AG04449 (cell line): ENCODE measurements around the gene COL23A1.

Experiments
- CTCF ChIA-PET: fragments of 350-600 bp; formaldehyde crosslinking; extraction: SDS; loops from one replicate; lab custom pipeline; 2021; ENCODE audit warnings: antibody characterized with exemption; lab: Yijun Ruan, JAX
- POLR2A ChIA-PET: fragments of 400-600, 350-600 bp; formaldehyde crosslinking; extraction: SDS; loops from one replicate; lab custom pipeline; 2020; ENCODE audit warnings: antibody characterized with exemption, inconsistent platforms; lab: Yijun Ruan, JAX
- DNase-seq: peaks from one replicate; pipeline ENCODE4 v3.0.0-alpha.2; 2010; ENCODE audit warnings: low read depth, low spot score
- H3K4me3 ChIP-seq: 2 replicates; pipeline ENCODE4 v1.5.1; 2011; ENCODE audit warnings: low read depth, mild to moderate bottlenecking, control low read depth, low read length
- TF ChIP-seq, protein P1 (sequence below): IDR thresholded peaks from one replicate; pipeline ENCODE4 v1.5.1; 2011; ENCODE audit warnings: mild to moderate bottlenecking, moderate library complexity, low read length, control low read depth, inconsistent platforms; ENCODE audit not compliant: insufficient read depth; ENCODE audit errors: missing control alignments

COL23A1 gene

DNA sequence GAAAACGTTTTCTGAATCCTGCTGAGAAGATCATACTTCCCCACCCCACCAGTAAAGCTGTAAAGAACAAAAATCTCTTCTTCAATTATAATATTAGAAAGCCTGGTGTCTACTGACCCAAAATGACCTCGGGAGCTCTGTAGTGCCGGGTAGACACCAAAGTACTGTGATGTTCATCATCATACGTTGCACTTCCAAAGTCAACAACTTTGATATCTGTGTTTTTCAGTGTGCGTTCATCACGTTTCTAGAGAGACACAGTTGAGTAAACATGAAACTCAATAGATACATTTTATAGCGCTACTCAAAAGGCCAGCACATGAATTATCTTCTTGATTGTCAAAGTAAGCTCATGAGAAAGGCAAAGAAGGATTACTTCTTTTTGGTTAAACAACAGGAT, 22.1 kb upstream of the COL23A1 start:
- DNase-seq, result no peak
- no peak overlapping the region for H3K4me3 ChIP-seq
- CTCF ChIA-PET, result interaction anchor here (1.2 kb wide), 1 partner anchor 11 kb away, joined by 3 read pairs; no protein-coding TSS in a partner anchor
- TF ChIP-seq, protein P1, sequence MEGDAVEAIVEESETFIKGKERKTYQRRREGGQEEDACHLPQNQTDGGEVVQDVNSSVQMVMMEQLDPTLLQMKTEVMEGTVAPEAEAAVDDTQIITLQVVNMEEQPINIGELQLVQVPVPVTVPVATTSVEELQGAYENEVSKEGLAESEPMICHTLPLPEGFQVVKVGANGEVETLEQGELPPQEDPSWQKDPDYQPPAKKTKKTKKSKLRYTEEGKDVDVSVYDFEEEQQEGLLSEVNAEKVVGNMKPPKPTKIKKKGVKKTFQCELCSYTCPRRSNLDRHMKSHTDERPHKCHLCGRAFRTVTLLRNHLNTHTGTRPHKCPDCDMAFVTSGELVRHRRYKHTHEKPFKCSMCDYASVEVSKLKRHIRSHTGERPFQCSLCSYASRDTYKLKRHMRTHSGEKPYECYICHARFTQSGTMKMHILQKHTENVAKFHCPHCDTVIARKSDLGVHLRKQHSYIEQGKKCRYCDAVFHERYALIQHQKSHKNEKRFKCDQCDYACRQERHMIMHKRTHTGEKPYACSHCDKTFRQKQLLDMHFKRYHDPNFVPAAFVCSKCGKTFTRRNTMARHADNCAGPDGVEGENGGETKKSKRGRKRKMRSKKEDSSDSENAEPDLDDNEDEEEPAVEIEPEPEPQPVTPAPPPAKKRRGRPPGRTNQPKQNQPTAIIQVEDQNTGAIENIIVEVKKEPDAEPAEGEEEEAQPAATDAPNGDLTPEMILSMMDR, result no peak
- POLR2A ChIA-PET, result no interaction called here

DNA sequence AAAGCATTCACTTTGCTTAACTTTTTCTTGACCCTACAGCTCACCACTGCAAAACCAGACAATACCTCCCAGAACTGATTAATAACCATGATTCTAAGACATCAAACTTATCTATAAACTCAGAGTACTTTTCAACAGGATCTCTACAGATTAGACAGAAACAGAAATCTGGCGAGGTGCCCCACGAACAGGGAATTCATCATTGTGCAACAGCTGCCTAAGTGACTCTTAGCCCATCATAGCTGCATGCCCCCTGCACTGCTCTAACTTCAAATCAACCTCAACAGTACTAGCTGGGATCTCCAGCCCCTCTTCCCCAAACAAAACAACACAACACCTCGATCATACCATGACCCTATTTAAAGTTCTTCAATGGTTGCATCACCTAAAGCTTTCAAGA, 16.1 kb upstream of the COL23A1 start:
- TF ChIP-seq, protein P1, result no peak
- ChIA-PET CTCF (no interaction called here), POLR2A (interaction anchor here (1.0 kb wide), 1 partner anchor 20 kb away, joined by 6 read pairs; the partner anchor contains the start of gene CLK4)
- no peak overlapping the region for H3K4me3 ChIP-seq
- no peak for DNase-seq

DNA sequence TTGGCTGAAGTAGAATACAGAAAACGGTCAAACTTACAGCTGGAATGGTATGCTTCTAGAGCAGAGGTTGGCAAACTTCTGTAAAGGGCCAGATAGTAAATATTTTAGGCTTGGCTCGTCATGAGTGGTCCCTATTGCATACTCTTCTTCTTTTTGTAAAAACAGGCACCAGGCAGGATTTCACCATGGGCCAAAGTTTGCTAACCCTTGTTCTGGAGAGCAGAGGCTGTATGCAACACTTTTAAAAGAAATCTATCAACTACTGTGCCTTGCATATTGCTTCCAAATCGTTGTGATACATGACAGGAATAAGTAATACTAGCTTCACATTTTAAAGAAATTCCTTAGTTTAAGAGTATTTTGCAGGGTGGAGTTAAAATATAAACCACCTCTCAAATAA, 15.6 kb upstream of the COL23A1 start:
- POLR2A ChIA-PET, result interaction anchor here (1.0 kb wide), 1 partner anchor 20 kb away, joined by 6 read pairs; the partner anchor contains the start of gene CLK4
- TF ChIP-seq, protein P1, result no peak
- no peak for DNase-seq
- H3K4me3 ChIP-seq, result no peak overlapping the region
- CTCF ChIA-PET, result no interaction called here

DNA sequence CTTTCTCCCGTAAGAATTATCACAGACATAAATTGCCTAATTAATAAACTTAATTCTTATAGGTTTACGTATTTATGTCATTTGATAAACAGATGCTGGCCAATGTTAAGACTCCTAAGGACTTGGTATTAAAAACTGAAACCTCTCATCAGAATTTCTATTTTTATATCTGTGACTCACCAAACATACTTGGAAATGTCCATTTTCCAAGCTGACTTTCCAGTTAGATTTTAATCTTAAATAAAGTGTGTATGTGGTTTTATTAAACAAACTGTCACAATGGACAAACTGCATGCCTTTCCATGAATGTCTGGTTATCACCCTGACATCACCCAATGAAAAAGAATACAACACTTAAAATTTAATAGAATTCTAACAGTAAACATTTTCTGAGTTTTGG, 12.6 kb upstream of the COL23A1 start:
- POLR2A ChIA-PET, result no interaction called here
- DNase-seq, result no peak
- TF ChIP-seq, protein P1, result no peak
- no peak overlapping the region for H3K4me3 ChIP-seq
- CTCF ChIA-PET, result no interaction called here

DNA sequence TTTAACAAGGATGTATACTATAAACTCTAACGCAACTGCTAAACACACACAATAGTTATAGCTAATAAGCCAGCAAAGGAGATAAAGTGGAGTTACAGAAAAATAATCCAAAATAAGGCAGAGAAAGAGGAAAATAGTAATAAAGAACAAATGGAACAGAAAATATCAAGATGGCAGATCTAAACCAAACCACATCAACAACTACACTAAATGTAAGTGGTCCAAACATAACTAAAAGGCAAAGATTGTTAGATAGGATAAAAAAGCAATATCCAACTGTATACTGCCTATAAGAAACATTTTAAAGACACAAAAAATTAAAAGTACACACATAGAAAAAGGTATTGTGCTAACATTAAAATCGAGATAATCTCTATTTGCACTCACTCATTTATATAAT, 5.6 kb upstream of the COL23A1 start:
- DNase-seq, result no peak
- TF ChIP-seq, protein P1, result no peak
- ChIA-PET POLR2A (no interaction called here), CTCF (interaction anchor here (1.2 kb wide), 1 partner anchor 360 kb away, joined by 3 read pairs; no protein-coding TSS in a partner anchor)
- no peak overlapping the region for H3K4me3 ChIP-seq

DNA sequence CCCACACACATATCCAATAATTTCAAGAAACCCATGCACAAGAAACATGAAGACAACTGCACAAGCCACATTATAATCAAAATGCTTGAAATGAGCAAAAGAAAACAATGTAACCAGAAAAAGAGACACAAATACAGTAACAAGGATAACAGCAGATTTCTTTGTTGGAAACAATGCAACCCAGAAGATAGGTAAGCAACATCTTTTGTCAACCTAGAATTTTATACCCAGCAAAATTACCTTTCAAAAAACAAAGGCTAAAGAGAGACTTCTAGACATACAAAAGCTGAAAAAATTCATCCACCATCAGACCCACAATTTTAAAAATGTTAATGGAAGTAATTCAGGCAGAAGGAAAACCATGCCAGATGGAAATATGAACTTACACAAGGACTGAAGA, 5.0 kb upstream of the COL23A1 start:
- TF ChIP-seq, protein P1, result no peak
- POLR2A ChIA-PET, result no interaction called here
- no peak for DNase-seq

More for the DNA sequence above, 5.0 kb upstream of the COL23A1 start:
- H3K4me3 ChIP-seq, result no peak overlapping the region
- CTCF ChIA-PET, result interaction anchor here (1.2 kb wide), 1 partner anchor 360 kb away, joined by 3 read pairs; no protein-coding TSS in a partner anchor
